NCI-H2107 (cell line): ENCODE data around the gene B4GALT1.

Source experiments
- DNase-seq: peaks from one replicate; lab custom pipeline; 2025; lab: John Stamatoyannopoulos, UW

B4GALT1 gene

GRCh38 chr9:33139421-33140228, 27.5 kb downstream of the B4GALT1 start:
- no peak for DNase-seq

GRCh38 chr9:33138768-33139167, 28.4 kb downstream of the B4GALT1 start:
- no peak for DNase-seq

- no peak for DNase-seq
Observed at GRCh38 chr9:33137781-33138264, 29.3 kb downstream of the B4GALT1 start.

- DNase-seq: no peak
Observed at GRCh38 chr9:33136721-33137670, 30.1 kb downstream of the B4GALT1 start.

- no peak for DNase-seq
Observed at GRCh38 chr9:33135470-33135958, 31.6 kb downstream of the B4GALT1 start.

GRCh38 chr9:33135031-33135461, 32.1 kb downstream of the B4GALT1 start:
- DNase-seq: no peak

- DNase-seq: no peak
Observed at GRCh38 chr9:33133186-33133585, 34.0 kb downstream of the B4GALT1 start.

- DNase-seq: no peak
Observed at GRCh38 chr9:33131790-33132772, 35.1 kb downstream of the B4GALT1 start.

GRCh38 chr9:33130961-33131789, 36.0 kb downstream of the B4GALT1 start:
- no peak for DNase-seq

GRCh38 chr9:33129886-33130881, 37.0 kb downstream of the B4GALT1 start:
- DNase-seq: no peak

- no peak for DNase-seq
Observed at GRCh38 chr9:33129251-33129885, 37.8 kb downstream of the B4GALT1 start.

- DNase-seq: no peak
Observed at GRCh38 chr9:33128570-33128969, 38.6 kb downstream of the B4GALT1 start.

- no peak for DNase-seq
Observed at GRCh38 chr9:33127881-33128280, 39.3 kb downstream of the B4GALT1 start.

GRCh38 chr9:33125871-33126823, 41.0 kb downstream of the B4GALT1 start:
- DNase-seq: no peak

GRCh38 chr9:33125461-33125860, 41.7 kb downstream of the B4GALT1 start:
- no peak for DNase-seq

- no peak for DNase-seq
Observed at GRCh38 chr9:33124751-33125381, 42.3 kb downstream of the B4GALT1 start.

- no peak for DNase-seq
Observed at GRCh38 chr9:33124046-33124445, 43.1 kb downstream of the B4GALT1 start.
